Gastroesophageal sphincter (tissue), 3 donors: ENCODE data around the gene CNTN5.

Experiments
- CTCF ChIP-seq, 4 experiments: fragments of 200-600 bp in 2 of 4; fragments of 450-650 bp in 2 of 4; sonication (generic) in 1 of 4; IDR thresholded peaks; one replicate each; pipeline ENCODE4 v1.5.1; 2017 to 2019; ENCODE audit warnings: antibody characterized with exemption in 4 of 4, mild to moderate bottlenecking in 2 of 4, moderate library complexity in 2 of 4
- EP300 ChIP-seq: sonication (generic); formaldehyde crosslinking; IDR thresholded peaks from one replicate; pipeline ENCODE4 v1.6.1; 2017; ENCODE audit warnings: antibody characterized with exemption, mild to moderate bottlenecking
- POLR2A ChIP-seq, 2 donors: fragments of 450-650 bp; IDR thresholded peaks; one replicate each; pipeline ENCODE4 v1.6.1; 2017; ENCODE audit warnings: antibody characterized with exemption in 2 of 2, mild to moderate bottlenecking in 2 of 2, moderate library complexity in 1 of 2
- POLR2AphosphoS5 ChIP-seq: sonication (generic); formaldehyde crosslinking; IDR thresholded peaks from one replicate; pipeline ENCODE4 v1.6.1; 2017; ENCODE audit warnings: antibody characterized with exemption

- no peak for TF ChIP-seq CTCF (IDR thresholded peaks at IDR 0.05)
- TF ChIP-seq POLR2A (IDR thresholded peaks at IDR 0.05) = no peak
- TF ChIP-seq POLR2AphosphoS5 = no peak
- TF ChIP-seq EP300 = no peak
These were observed 564.1 kb downstream of the CNTN5 start for GRCh38 chr11:99584830-99585229.
